H9 (cell line): ENCODE measurements around the gene FAM193A. TPM values are rescaled to one million over a fixed set of nuclear protein-coding genes. Genes with fewer than 3 reads are reported as not detected.
"Not testable (repeated sequence)": the region's sequence is repeated elsewhere in the genome, so short reads cannot be mapped to it uniquely, and the experiment has no call there.

ENCODE experiments used
- DNase-seq: peaks from one replicate; pipeline ENCODE4 v3.0.0-alpha.2; 2017
- H2AFZ ChIP-seq: one replicate; pipeline ENCODE4 v1.6.1; 2013; ENCODE audit warnings: mild to moderate bottlenecking, low read length, control low read depth, moderate library complexity
- H2AK5ac ChIP-seq: 2 replicates; pipeline ENCODE4 v1.6.1; 2013; ENCODE audit warnings: low read length, control low read depth, mixed read lengths; ENCODE audit not compliant: insufficient read length
- H2BK120ac ChIP-seq: one replicate; pipeline ENCODE4 v1.6.1; 2013; ENCODE audit warnings: low read depth, mild to moderate bottlenecking, low read length, control low read depth, inconsistent platforms; ENCODE audit not compliant: poor library complexity, severe bottlenecking
- H2BK12ac ChIP-seq: 2 replicates; pipeline ENCODE4 v1.6.1; 2013; ENCODE audit warnings: low read length, control low read depth, mixed read lengths, low read depth; ENCODE audit not compliant: insufficient read length
- H2BK15ac ChIP-seq: 2 replicates; pipeline ENCODE4 v1.6.1; 2013; ENCODE audit warnings: low read depth, low read length, control low read depth
- H2BK20ac ChIP-seq: one replicate; pipeline ENCODE4 v1.6.1; 2013; ENCODE audit warnings: low read depth, mild to moderate bottlenecking, low read length, control low read depth, inconsistent platforms; ENCODE audit not compliant: poor library complexity, severe bottlenecking
- H2BK5ac ChIP-seq: 2 replicates; pipeline ENCODE4 v1.6.1; 2013; ENCODE audit warnings: low read length, control low read depth, mixed read lengths; ENCODE audit not compliant: insufficient read length
- H3K14ac ChIP-seq: 2 replicates; pipeline ENCODE4 v1.6.1; 2013; ENCODE audit warnings: low read length, control low read depth; ENCODE audit not compliant: insufficient read depth
- H3K18ac ChIP-seq: 2 replicates; pipeline ENCODE4 v1.6.1; 2013; ENCODE audit warnings: low read depth, mild to moderate bottlenecking, mixed read lengths, low read length, control low read depth; ENCODE audit not compliant: insufficient read length
- H3K23ac ChIP-seq: 2 replicates; pipeline ENCODE4 v1.6.1; 2013; ENCODE audit warnings: low read length, control low read depth, mixed read lengths, low read depth; ENCODE audit not compliant: insufficient read length
- H3K23me2 ChIP-seq: 2 replicates; pipeline ENCODE4 v1.6.1; 2013; ENCODE audit warnings: low read depth, mild to moderate bottlenecking, mixed read lengths, low read length, control low read depth; ENCODE audit not compliant: insufficient read length, poor library complexity, severe bottlenecking
- H3K27ac ChIP-seq: 2 replicates; pipeline ENCODE4 v1.5.1; 2013; ENCODE audit warnings: low read length, control low read depth, mixed read lengths, low read depth; ENCODE audit not compliant: insufficient read length
- H3K27me3 ChIP-seq: 2 replicates; pipeline ENCODE4 v1.6.1; 2013; ENCODE audit warnings: low read length, control low read depth, inconsistent platforms; ENCODE audit not compliant: insufficient read depth
- H3K4ac ChIP-seq: 2 replicates; pipeline ENCODE4 v1.6.1; 2013; ENCODE audit warnings: low read depth, mild to moderate bottlenecking, control low read depth, inconsistent platforms, low read length, moderate library complexity
- H3K4me1 ChIP-seq: 2 replicates; pipeline ENCODE4 v1.6.1; 2013; ENCODE audit warnings: low read length, control low read depth, inconsistent platforms; ENCODE audit not compliant: insufficient read depth
- H3K4me2 ChIP-seq: 2 replicates; pipeline ENCODE4 v1.6.1; 2013; ENCODE audit warnings: low read length, control low read depth, mixed read lengths; ENCODE audit not compliant: insufficient read length, insufficient read depth
- H3K56ac ChIP-seq: 2 replicates; pipeline ENCODE4 v1.6.1; 2013; ENCODE audit warnings: low read depth, mild to moderate bottlenecking, mixed read lengths, low read length, control low read depth; ENCODE audit not compliant: insufficient read length
- H3K79me1 ChIP-seq: 2 replicates; pipeline ENCODE4 v1.6.1; 2013; ENCODE audit warnings: low read depth, mild to moderate bottlenecking, moderate library complexity, low read length, control low read depth, inconsistent platforms; ENCODE audit not compliant: insufficient read depth, poor library complexity, severe bottlenecking
- H3K79me2 ChIP-seq: 2 replicates; pipeline ENCODE4 v1.6.1; 2013; ENCODE audit warnings: low read length, control low read depth, inconsistent platforms; ENCODE audit not compliant: insufficient read depth
- H3K9ac ChIP-seq: 2 replicates; pipeline ENCODE4 v1.6.1; 2013; ENCODE audit warnings: low read length, control low read depth, mixed read lengths; ENCODE audit not compliant: insufficient read length; ENCODE audit errors: extremely low read depth
- H3K9me3 ChIP-seq: one replicate; pipeline ENCODE4 v1.6.1; 2013; ENCODE audit warnings: low read depth, low read length, inconsistent platforms; ENCODE audit not compliant: control insufficient read depth
- H3T11ph ChIP-seq: one replicate; pipeline ENCODE4 v1.6.1; 2013; ENCODE audit warnings: mild to moderate bottlenecking, low read length, control low read depth, inconsistent platforms
- H4K20me1 ChIP-seq: one replicate; pipeline ENCODE4 v1.6.1; 2013; ENCODE audit not compliant: control insufficient read depth, insufficient read length, insufficient read depth
- H4K5ac ChIP-seq: 2 replicates; pipeline ENCODE4 v1.6.1; 2013; ENCODE audit warnings: low read depth, mild to moderate bottlenecking, mixed read lengths, low read length, control low read depth; ENCODE audit not compliant: insufficient read length
- H4K8ac ChIP-seq: replicated peaks from 2 replicates; pipeline ENCODE4 v1.6.1; 2013; ENCODE audit warnings: low read length, control low read depth, mixed read lengths, low read depth; ENCODE audit not compliant: insufficient read length
- H4K91ac ChIP-seq: 2 replicates; pipeline ENCODE4 v1.6.1; 2013; ENCODE audit warnings: low read depth, mild to moderate bottlenecking, moderate library complexity, mixed read lengths, low read length, control low read depth; ENCODE audit not compliant: insufficient read length
- H3K27ac Mint-ChIP-seq, 3 experiments: 2 replicates in 2 of 3; 3 replicates in 1 of 3; pipeline ENCODE4 v1.8.0; 2020 to 2021; ENCODE audit warnings: mixed read lengths in 3 of 3, mild to moderate bottlenecking in 1 of 3, moderate library complexity in 1 of 3
- H3K27me3 Mint-ChIP-seq: 2 replicates; pipeline ENCODE4 v1.8.0; 2021; ENCODE audit warnings: low read depth, mild to moderate bottlenecking, moderate library complexity, mixed read lengths
- H3K36me3 Mint-ChIP-seq, 3 experiments: 2 replicates in 2 of 3; 3 replicates in 1 of 3; pipeline ENCODE4 v1.8.0; 2020 to 2021; ENCODE audit warnings: low read depth in 3 of 3, mixed read lengths in 3 of 3; ENCODE audit not compliant: insufficient read depth in 1 of 3
- H3K4me1 Mint-ChIP-seq, 2 experiments: 2 replicates each; pipeline ENCODE4 v1.8.0; 2020; ENCODE audit warnings: mixed read lengths in 2 of 2
- H3K4me3 Mint-ChIP-seq, 2 experiments: 2 replicates in 1 of 2; 3 replicates in 1 of 2; pipeline ENCODE4 v1.8.0; 2020 to 2021; ENCODE audit warnings: mild to moderate bottlenecking in 2 of 2, mixed read lengths in 2 of 2, moderate library complexity in 1 of 2
- H3K9me3 Mint-ChIP-seq, 2 experiments: 2 replicates in 1 of 2; 3 replicates in 1 of 2; pipeline ENCODE4 v1.8.0; 2020; ENCODE audit warnings: mild to moderate bottlenecking in 2 of 2, mixed read lengths in 2 of 2, moderate library complexity in 1 of 2
- CTCF ChIP-seq: fragments of 200-600 bp; sonication (generic); conservative IDR thresholded peaks from 3 replicates; pipeline ENCODE4 v1.8.0; 2021; ENCODE audit warnings: antibody characterized with exemption, mild to moderate bottlenecking
- WGBS: extraction: QIAGEN DNeasy Blood & Tissue Kit; methylation state at CpG from one replicate; pipeline ENCODE4 v1.1.7; 2013; ENCODE audit warnings: missing lambda C conversion rate, low lambda C conversion rate, mixed read lengths; ENCODE audit not compliant: insufficient read length; ENCODE audit errors: extremely low coverage; 5-methylcytosine and 5-hydroxymethylcytosine counted together
- total RNA-seq: library from RNA; stranded (reverse); gene quantifications from 2 replicates; pipeline ENCODE4 v1.2.1, GENCODE V29; 2021

Gene FAM193A
- total RNA-seq, 1 experiment from 2014 or later, result 36.9 TPM

DNA sequence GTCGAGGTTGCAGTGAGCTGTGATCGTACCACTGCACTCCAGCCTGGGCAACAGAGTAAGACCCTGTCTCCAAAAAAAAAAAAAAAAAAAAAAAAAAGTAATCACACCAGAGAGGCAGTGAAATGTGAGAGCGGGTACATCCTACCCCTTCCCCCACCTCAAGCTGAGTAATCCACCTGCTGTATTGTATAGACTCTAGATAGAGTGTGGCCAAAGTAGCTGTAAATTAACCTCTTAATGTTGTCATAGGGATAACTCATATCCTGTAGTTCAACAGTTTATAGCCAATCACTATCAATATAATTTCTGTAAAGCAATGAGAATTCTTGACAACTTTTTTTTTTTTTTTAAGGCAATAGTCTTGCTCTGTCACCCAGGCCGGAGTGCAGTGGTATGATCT is 188.9 kb downstream of the FAM193A start:
- H3K56ac ChIP-seq, result no peak overlapping the region
- H3K79me2 ChIP-seq, result no peaks in the 10 kb centered on the region
- H3K27me3 Mint-ChIP-seq, result no peaks in the 10 kb centered on the region
- no peak overlapping the region for H3K27ac Mint-ChIP-seq
- no peaks in the 10 kb centered on the region for H3K4me1 Mint-ChIP-seq
- H3K79me1 ChIP-seq, result no peaks in the 10 kb centered on the region
- no peak overlapping the region for H3K9ac ChIP-seq
- no peak overlapping the region for H4K8ac ChIP-seq
- no peak overlapping the region for H3K23ac ChIP-seq
- H3K4me1 ChIP-seq, result no peaks in the 10 kb centered on the region
- no peaks in the 10 kb centered on the region for H3K9me3 Mint-ChIP-seq
- no peak overlapping the region for H2BK15ac ChIP-seq
- no peak overlapping the region for H4K5ac ChIP-seq
- H3K36me3 Mint-ChIP-seq, result peaks cover 12 to 44% (median 15%) of the 10 kb centered on the region in 3 experiments; a peak in 6 of 7 replicates
- H3K4me2 ChIP-seq, result no peak overlapping the region
- no peak overlapping the region for H2AK5ac ChIP-seq
- H2BK12ac ChIP-seq, result no peak overlapping the region
- no peak overlapping the region for H2BK20ac ChIP-seq
- no peak overlapping the region for H2BK5ac ChIP-seq
- no peak overlapping the region for H3T11ph ChIP-seq
- DNase-seq, result no peak
- H4K20me1 ChIP-seq, result no peaks in the 10 kb centered on the region
- H2AFZ ChIP-seq, result no peak overlapping the region
- no CpG with 5 or more reads among the region's 4 CpGs for WGBS
- H4K91ac ChIP-seq, result no peak overlapping the region
- no peak overlapping the region for H3K14ac ChIP-seq
- H3K18ac ChIP-seq, result no peak overlapping the region
- no peaks in the 10 kb centered on the region for H3K27me3 ChIP-seq
- no peak overlapping the region for H3K27ac ChIP-seq
- H3K4ac ChIP-seq, result no peak overlapping the region
- no peak for TF ChIP-seq CTCF
- no peaks in the 10 kb centered on the region for H3K9me3 ChIP-seq
- no peaks in the 10 kb centered on the region for H3K23me2 ChIP-seq
- H2BK120ac ChIP-seq, result no peak overlapping the region
- H3K4me3 Mint-ChIP-seq, result no peak overlapping the region

DNA sequence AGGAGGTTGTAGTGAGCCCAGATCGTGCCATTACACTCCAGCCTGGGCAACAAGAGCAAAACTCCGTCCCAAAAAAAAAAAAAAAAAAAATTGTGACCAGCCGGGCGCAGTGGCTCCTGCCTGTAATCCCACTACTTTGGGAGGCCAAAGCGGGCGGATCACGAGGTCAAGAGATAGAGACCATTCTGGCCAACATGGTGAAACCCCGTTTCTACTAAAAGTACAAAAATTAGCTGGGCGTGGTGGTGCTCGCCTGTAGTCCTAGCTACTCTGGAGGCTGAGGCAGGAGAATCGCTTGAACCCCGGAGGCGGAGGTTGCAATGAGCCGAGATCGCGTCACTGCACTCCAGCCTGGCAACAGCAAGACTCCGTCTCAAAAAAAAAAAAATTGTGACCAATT is 190.4 kb downstream of the FAM193A start:
- not testable (repeated sequence) for H2BK15ac ChIP-seq, H3K4me2 ChIP-seq, DNase-seq, H3K4ac ChIP-seq, H2AFZ ChIP-seq, H4K20me1 ChIP-seq, H3K9me3 ChIP-seq, H3K79me2 ChIP-seq, H3K14ac ChIP-seq, H2BK12ac ChIP-seq, H3K27ac ChIP-seq, H3K4me1 Mint-ChIP-seq, H2BK120ac ChIP-seq, H3K4me3 Mint-ChIP-seq, H4K91ac ChIP-seq, H3K27me3 ChIP-seq, H3K27me3 Mint-ChIP-seq, H3K23me2 ChIP-seq, H3K4me1 ChIP-seq, H3K18ac ChIP-seq, H2BK5ac ChIP-seq, H3K9me3 Mint-ChIP-seq, H3K79me1 ChIP-seq, H3K9ac ChIP-seq, H3T11ph ChIP-seq, H2AK5ac ChIP-seq, H4K8ac ChIP-seq, H4K5ac ChIP-seq, H2BK20ac ChIP-seq, H3K23ac ChIP-seq, H3K56ac ChIP-seq
- H3K36me3 Mint-ChIP-seq, result peaks cover 10 to 40% (median 14%) of the 10 kb centered on the region in 3 experiments; a peak in 6 of 7 replicates
- WGBS, result no CpG with 5 or more reads among the region's 17 CpGs
- H3K27ac Mint-ChIP-seq, result peak overlapping the region in 2 of 3 experiments; percentile 64 to 70; a peak in 1 of 7 replicates
